Measurements from ENCODE around the gene VCX2.

The VCX2 gene

GRCh38 chrX:8196776-8197175, 25.7 kb upstream of the VCX2 start:
- no peaks in the 10 kb centered on the region for H3K27me3 ChIP-seq (ENCODE audit: control insufficient read depth, low read length)
- no peaks in the 10 kb centered on the region for H3K79me2 ChIP-seq (ENCODE audit: control insufficient read depth, low read length)
- no peaks in the 10 kb centered on the region for H3K9me3 ChIP-seq (ENCODE audit: control insufficient read depth, insufficient read depth, low read length)
- H3K4me1 ChIP-seq (ENCODE audit: control insufficient read depth, low read length), result no peaks in the 10 kb centered on the region
- no peak overlapping the region for H3K27ac ChIP-seq (ENCODE audit: low read depth, low read length)
- no peak overlapping the region for H3K4me2 ChIP-seq (ENCODE audit: low read length)
- H3K36me3 ChIP-seq (ENCODE audit: control insufficient read depth, low read length), result no peaks in the 10 kb centered on the region
- H4K20me1 ChIP-seq (ENCODE audit: control insufficient read depth, insufficient read depth, low read depth, low read length), result no peaks in the 10 kb centered on the region
- no peak for TF ChIP-seq CTCF (IDR thresholded peaks at IDR 0.05; ENCODE audit: low read depth, low read length, poor library complexity, severe bottlenecking)
- no peak for TF ChIP-seq EZH2phosphoT487 (IDR thresholded peaks at IDR 0.05; ENCODE audit: borderline replicate concordance, low read length)
- no peaks in the 10 kb centered on the region for H3F3A ChIP-seq (ENCODE audit: control insufficient read depth, insufficient read depth)
- H3K9me2 ChIP-seq (replicated peaks; ENCODE audit: control insufficient read depth, low read length), result no peaks in the 10 kb centered on the region
- H3K4me3 ChIP-seq (ENCODE audit: low read length), result no peak overlapping the region

GRCh38 chrX:8194216-8194615, 23.1 kb upstream of the VCX2 start:
- Histone ChIP-seq H3K27me3 (ENCODE audit: control insufficient read depth, low read length) (no peaks in the 10 kb centered on the region), H3K9me2 (replicated peaks; ENCODE audit: control insufficient read depth, low read length) (no peaks in the 10 kb centered on the region), H3K27ac (ENCODE audit: low read depth, low read length) (no peak overlapping the region), H3F3A (ENCODE audit: control insufficient read depth, insufficient read depth) (no peaks in the 10 kb centered on the region), H3K4me3 (ENCODE audit: low read length) (no peak overlapping the region), H4K20me1 (ENCODE audit: control insufficient read depth, insufficient read depth, low read depth, low read length) (no peaks in the 10 kb centered on the region), H3K4me1 (ENCODE audit: control insufficient read depth, low read length) (no peaks in the 10 kb centered on the region), H3K36me3 (ENCODE audit: control insufficient read depth, low read length) (no peaks in the 10 kb centered on the region), H3K79me2 (ENCODE audit: control insufficient read depth, low read length) (no peaks in the 10 kb centered on the region), H3K4me2 (ENCODE audit: low read length) (no peak overlapping the region), H3K9me3 (ENCODE audit: control insufficient read depth, insufficient read depth, low read length) (no peaks in the 10 kb centered on the region)
- TF ChIP-seq EZH2phosphoT487 (IDR thresholded peaks at IDR 0.05; ENCODE audit: borderline replicate concordance, low read length) (no peak), CTCF (IDR thresholded peaks at IDR 0.05; ENCODE audit: low read depth, low read length, poor library complexity, severe bottlenecking) (no peak)

GRCh38 chrX:8192276-8192675, 21.2 kb upstream of the VCX2 start:
- no peaks in the 10 kb centered on the region for H3K79me2 ChIP-seq (ENCODE audit: control insufficient read depth, low read length)
- H3K27me3 ChIP-seq (ENCODE audit: control insufficient read depth, low read length), result no peaks in the 10 kb centered on the region
- no peaks in the 10 kb centered on the region for H3K9me2 ChIP-seq (replicated peaks; ENCODE audit: control insufficient read depth, low read length)
- no peaks in the 10 kb centered on the region for H3K9me3 ChIP-seq (ENCODE audit: control insufficient read depth, insufficient read depth, low read length)
- no peak overlapping the region for H3K27ac ChIP-seq (ENCODE audit: low read depth, low read length)
- no peaks in the 10 kb centered on the region for H3F3A ChIP-seq (ENCODE audit: control insufficient read depth, insufficient read depth)
- H3K4me1 ChIP-seq (ENCODE audit: control insufficient read depth, low read length), result no peaks in the 10 kb centered on the region
- no peak overlapping the region for H3K4me3 ChIP-seq (ENCODE audit: low read length)
- TF ChIP-seq EZH2phosphoT487 (IDR thresholded peaks at IDR 0.05; ENCODE audit: borderline replicate concordance, low read length) (no peak), CTCF (IDR thresholded peaks at IDR 0.05; ENCODE audit: low read depth, low read length, poor library complexity, severe bottlenecking) (no peak)
- no peaks in the 10 kb centered on the region for H4K20me1 ChIP-seq (ENCODE audit: control insufficient read depth, insufficient read depth, low read depth, low read length)
- H3K4me2 ChIP-seq (ENCODE audit: low read length), result no peak overlapping the region
- no peaks in the 10 kb centered on the region for H3K36me3 ChIP-seq (ENCODE audit: control insufficient read depth, low read length)

- Histone ChIP-seq H3K9me3 (ENCODE audit: control insufficient read depth, insufficient read depth, low read length) (no peaks in the 10 kb centered on the region), H3K27me3 (ENCODE audit: control insufficient read depth, low read length) (no peaks in the 10 kb centered on the region), H3K9me2 (replicated peaks; ENCODE audit: control insufficient read depth, low read length) (no peaks in the 10 kb centered on the region), H3K27ac (ENCODE audit: low read depth, low read length) (no peak overlapping the region), H3K79me2 (ENCODE audit: control insufficient read depth, low read length) (no peaks in the 10 kb centered on the region), H3K4me3 (ENCODE audit: low read length) (no peak overlapping the region), H4K20me1 (ENCODE audit: control insufficient read depth, insufficient read depth, low read depth, low read length) (no peaks in the 10 kb centered on the region), H3K4me2 (ENCODE audit: low read length) (no peak overlapping the region), H3F3A (ENCODE audit: control insufficient read depth, insufficient read depth) (no peaks in the 10 kb centered on the region), H3K36me3 (ENCODE audit: control insufficient read depth, low read length) (no peaks in the 10 kb centered on the region), H3K4me1 (ENCODE audit: control insufficient read depth, low read length) (no peaks in the 10 kb centered on the region)
- TF ChIP-seq CTCF (IDR thresholded peaks at IDR 0.05; ENCODE audit: low read depth, low read length, poor library complexity, severe bottlenecking), result no peak
- no peak for TF ChIP-seq EZH2phosphoT487 (IDR thresholded peaks at IDR 0.05; ENCODE audit: borderline replicate concordance, low read length)
Measured at GRCh38 chrX:8191022-8191421, 20.0 kb upstream of the VCX2 start.
